GOT3 (cell line): ENCODE measurements around the gene TMPRSS7.

ENCODE experiments used
- DNase-seq: peaks from one replicate; lab custom pipeline; 2025; ENCODE audit warnings: mixed read lengths; lab: John Stamatoyannopoulos, UW

The TMPRSS7 gene

DNA sequence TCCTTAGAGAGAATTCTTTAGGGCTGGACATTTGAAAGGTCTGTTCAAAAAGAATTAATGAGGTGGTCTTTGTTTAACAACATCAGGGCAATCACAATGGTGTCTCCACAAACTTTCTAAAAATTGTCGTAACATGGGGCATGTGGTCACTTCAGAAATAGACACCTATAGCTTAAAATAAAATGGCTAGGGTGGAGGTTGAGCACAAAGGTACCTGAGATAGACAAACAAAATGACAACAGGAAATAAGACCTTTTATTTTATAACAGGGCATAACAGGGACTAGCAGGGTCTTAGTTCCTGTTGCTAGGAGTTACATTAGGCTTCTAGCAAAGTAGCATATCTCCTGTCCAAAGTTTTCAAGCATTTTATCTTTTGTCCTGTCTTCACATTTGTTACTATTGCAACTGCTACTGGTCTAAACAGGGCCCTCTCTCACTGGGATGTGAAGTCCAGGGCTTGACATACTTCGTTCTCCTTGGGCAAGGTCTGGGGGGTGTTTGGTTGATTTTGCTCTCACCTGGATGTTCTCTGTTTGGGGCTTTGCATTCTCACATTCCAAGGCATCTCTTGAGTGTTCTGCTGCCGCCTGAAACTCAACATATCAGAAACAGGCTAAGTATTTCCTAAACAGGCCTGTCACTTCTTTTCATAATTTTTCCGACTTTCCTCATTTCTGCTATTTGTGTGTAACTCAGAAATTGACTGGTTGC is 95.5 kb downstream of the TMPRSS7 start:
- no peak for DNase-seq

DNA sequence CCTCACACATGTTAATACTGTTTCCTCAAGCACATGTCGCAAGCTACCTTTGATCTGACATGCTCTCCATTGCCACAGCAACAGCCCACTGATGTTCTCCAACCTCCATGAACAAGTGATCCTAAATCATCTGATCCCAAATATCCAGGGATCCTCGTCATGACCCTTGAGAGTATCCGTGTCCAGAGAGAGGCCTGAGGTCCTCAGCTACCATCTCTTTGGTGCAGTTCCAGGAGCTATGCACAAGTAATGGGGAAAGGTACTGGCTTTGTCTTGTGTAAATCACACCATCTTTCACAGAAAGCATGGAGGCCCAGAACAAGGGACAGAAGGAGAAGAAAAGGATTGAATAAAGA is 96.1 kb downstream of the TMPRSS7 start:
- DNase-seq: no peak
